Colon (tissue), 2 donors: Measurements from ENCODE around the gene CCR5AS.
"Not testable (repeated sequence)": the region's sequence is repeated elsewhere in the genome, so short reads cannot be mapped to it uniquely, and the experiment has no call there.

Source experiments
- FAIRE-seq: peaks from 2 replicates; lab custom pipeline; 2012; peaks lifted over from hg19 to GRCh38; lab: Jason Lieb, UNC
- donor health status: control.
- donor health status: control.

Gene CCR5AS

GRCh38 chr3:46402902-46403301 is 4.0 kb downstream of the CCR5AS start:
- not testable (repeated sequence) for FAIRE-seq

GRCh38 chr3:46401579-46401978 is 5.3 kb downstream of the CCR5AS start:
- FAIRE-seq = no peak

- no peak for FAIRE-seq
Observed at GRCh38 chr3:46400846-46401245, 6.0 kb downstream of the CCR5AS start.

- FAIRE-seq = no peak
Observed at GRCh38 chr3:46400000-46400734, 6.7 kb downstream of the CCR5AS start.

GRCh38 chr3:46399557-46399956 is 7.3 kb downstream of the CCR5AS start:
- no peak for FAIRE-seq

GRCh38 chr3:46399098-46399497 is 7.8 kb downstream of the CCR5AS start:
- no peak for FAIRE-seq

GRCh38 chr3:46398186-46398955 is 8.5 kb downstream of the CCR5AS start:
- FAIRE-seq = no peak

GRCh38 chr3:46397111-46397510 is 9.8 kb downstream of the CCR5AS start:
- FAIRE-seq = no peak

- FAIRE-seq = no peak
Observed at GRCh38 chr3:46395766-46396530, 10.9 kb downstream of the CCR5AS start.

- no peak for FAIRE-seq
Observed at GRCh38 chr3:46395210-46395661, 11.6 kb downstream of the CCR5AS start.

GRCh38 chr3:46393554-46394434 is 13.1 kb downstream of the CCR5AS start:
- no peak for FAIRE-seq

GRCh38 chr3:46393011-46393410 is 13.9 kb downstream of the CCR5AS start:
- FAIRE-seq = no peak

- not testable (repeated sequence) for FAIRE-seq
Observed at GRCh38 chr3:46391526-46391925, 15.3 kb downstream of the CCR5AS start.

- FAIRE-seq = no peak
Observed at GRCh38 chr3:46389306-46389705, 17.6 kb downstream of the CCR5AS start.

GRCh38 chr3:46388847-46389246 is 18.0 kb downstream of the CCR5AS start:
- FAIRE-seq = not testable (repeated sequence)

- FAIRE-seq = no peak
Observed at GRCh38 chr3:46386205-46386604, 20.7 kb downstream of the CCR5AS start.

GRCh38 chr3:46383951-46384330 is 22.9 kb downstream of the CCR5AS start:
- no peak for FAIRE-seq

- no peak for FAIRE-seq
Observed at GRCh38 chr3:46383211-46383950, 23.5 kb downstream of the CCR5AS start.

- no peak for FAIRE-seq
Observed at GRCh38 chr3:46381625-46382024, 25.2 kb downstream of the CCR5AS start.

GRCh38 chr3:46380471-46381221 is 26.2 kb downstream of the CCR5AS start:
- no peak for FAIRE-seq
